ENCODE results near the gene SOX11. TPM values are rescaled to one million over a fixed set of nuclear protein-coding genes. Genes with fewer than 3 reads are reported as not detected.

Gene SOX11
- total RNA-seq, 2 donors from 2014 or later: not detected

DNA sequence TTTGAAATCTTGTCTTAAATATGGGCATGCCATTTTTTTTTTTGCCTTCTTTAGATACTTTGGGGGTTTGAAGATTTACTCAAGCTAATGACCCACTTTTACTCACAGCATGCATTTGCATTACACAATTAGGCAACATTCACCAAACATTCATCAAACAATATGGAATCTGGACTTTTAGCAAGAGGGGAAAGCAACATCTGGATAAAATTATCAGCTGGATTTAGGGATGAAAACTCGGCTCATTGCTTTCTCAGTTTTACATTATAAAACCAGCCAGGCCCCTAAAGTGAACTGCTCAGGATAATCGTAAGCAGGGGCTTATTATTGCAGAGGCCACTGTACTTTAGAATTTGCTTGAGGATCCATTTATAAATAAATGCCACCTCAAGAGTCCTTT is 44.7 kb downstream of the SOX11 start:
- Histone ChIP-seq H3K27me3 (replicated peaks; ENCODE audit: insufficient read depth) (no peaks in the 10 kb centered on the region), H3K27ac (no peak overlapping the region), H3K36me3 (no peaks in the 10 kb centered on the region), H3K4me3 (no peak overlapping the region), H3K9me3 (no peaks in the 10 kb centered on the region), H3K4me1 (ENCODE audit: control insufficient read depth in 1 of 2, low read depth in 2 of 2) (no peaks in the 10 kb centered on the region)
- TF ChIP-seq, protein P1, sequence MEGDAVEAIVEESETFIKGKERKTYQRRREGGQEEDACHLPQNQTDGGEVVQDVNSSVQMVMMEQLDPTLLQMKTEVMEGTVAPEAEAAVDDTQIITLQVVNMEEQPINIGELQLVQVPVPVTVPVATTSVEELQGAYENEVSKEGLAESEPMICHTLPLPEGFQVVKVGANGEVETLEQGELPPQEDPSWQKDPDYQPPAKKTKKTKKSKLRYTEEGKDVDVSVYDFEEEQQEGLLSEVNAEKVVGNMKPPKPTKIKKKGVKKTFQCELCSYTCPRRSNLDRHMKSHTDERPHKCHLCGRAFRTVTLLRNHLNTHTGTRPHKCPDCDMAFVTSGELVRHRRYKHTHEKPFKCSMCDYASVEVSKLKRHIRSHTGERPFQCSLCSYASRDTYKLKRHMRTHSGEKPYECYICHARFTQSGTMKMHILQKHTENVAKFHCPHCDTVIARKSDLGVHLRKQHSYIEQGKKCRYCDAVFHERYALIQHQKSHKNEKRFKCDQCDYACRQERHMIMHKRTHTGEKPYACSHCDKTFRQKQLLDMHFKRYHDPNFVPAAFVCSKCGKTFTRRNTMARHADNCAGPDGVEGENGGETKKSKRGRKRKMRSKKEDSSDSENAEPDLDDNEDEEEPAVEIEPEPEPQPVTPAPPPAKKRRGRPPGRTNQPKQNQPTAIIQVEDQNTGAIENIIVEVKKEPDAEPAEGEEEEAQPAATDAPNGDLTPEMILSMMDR (IDR thresholded peaks at IDR 0.05): no peak
- ATAC-seq (ENCODE audit: insufficient number of reproducible peaks, low FRiP score, low read depth): no peak
- no peak for DNase-seq (ENCODE audit: low spot score)

DNA sequence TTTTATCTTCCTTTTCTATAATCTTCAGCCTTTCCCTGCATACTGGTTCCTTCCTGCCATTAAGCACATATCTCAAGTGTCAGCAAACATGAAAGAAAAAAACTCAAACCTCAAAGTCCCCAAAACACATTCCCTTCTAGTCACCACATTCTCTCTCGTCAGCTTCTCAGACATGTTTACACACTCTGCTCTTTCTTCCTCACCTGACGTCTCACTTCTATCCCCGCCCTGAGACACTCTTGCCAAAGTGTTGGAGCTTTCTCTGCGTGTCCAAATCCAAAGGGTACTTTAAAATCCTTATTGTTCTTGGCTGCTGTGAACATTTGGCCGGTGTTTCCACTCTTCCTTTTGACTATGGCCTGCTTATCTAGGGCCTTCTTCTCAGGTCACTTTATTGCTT is 47.9 kb downstream of the SOX11 start:
- Histone ChIP-seq H3K4me3 (no peak overlapping the region), H3K27me3 (replicated peaks; ENCODE audit: insufficient read depth) (no peaks in the 10 kb centered on the region), H3K27ac (no peak overlapping the region), H3K36me3 (no peaks in the 10 kb centered on the region), H3K4me1 (ENCODE audit: control insufficient read depth in 1 of 2, low read depth in 2 of 2) (no peaks in the 10 kb centered on the region), H3K9me3 (no peaks in the 10 kb centered on the region)
- no peak for DNase-seq (ENCODE audit: low spot score)
- TF ChIP-seq, protein P1 (IDR thresholded peaks at IDR 0.05): no peak
- ATAC-seq (ENCODE audit: insufficient number of reproducible peaks, low FRiP score, low read depth): no peak

DNA sequence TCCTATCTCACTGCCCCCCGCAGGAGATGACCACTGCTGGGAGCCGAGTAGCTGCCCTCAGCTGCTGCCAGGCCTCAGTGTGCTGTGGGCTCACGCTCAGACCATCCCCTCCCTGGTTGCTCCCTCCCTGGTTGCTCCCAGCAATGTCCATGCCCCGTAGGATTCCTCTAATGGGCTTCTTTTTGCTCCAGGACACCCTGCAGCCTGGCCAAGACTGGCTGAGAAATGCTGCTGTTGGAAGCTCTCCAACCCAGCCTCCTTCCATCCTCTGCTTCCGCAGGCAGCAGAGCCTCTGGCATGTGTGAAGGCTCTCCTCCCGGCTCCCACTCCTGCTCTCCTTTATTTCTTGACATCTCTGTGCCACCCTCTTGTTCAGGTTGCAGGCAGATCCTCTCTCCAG is 48.6 kb downstream of the SOX11 start:
- Histone ChIP-seq H3K27ac (no peak overlapping the region), H3K27me3 (replicated peaks; ENCODE audit: insufficient read depth) (no peaks in the 10 kb centered on the region), H3K4me1 (ENCODE audit: control insufficient read depth in 1 of 2, low read depth in 2 of 2) (no peaks in the 10 kb centered on the region), H3K36me3 (no peaks in the 10 kb centered on the region), H3K4me3 (no peak overlapping the region), H3K9me3 (no peaks in the 10 kb centered on the region)
- TF ChIP-seq, protein P1 (IDR thresholded peaks at IDR 0.05): no peak
- no peak for DNase-seq (ENCODE audit: low spot score)
- ATAC-seq (ENCODE audit: insufficient number of reproducible peaks, low FRiP score, low read depth): no peak

DNA sequence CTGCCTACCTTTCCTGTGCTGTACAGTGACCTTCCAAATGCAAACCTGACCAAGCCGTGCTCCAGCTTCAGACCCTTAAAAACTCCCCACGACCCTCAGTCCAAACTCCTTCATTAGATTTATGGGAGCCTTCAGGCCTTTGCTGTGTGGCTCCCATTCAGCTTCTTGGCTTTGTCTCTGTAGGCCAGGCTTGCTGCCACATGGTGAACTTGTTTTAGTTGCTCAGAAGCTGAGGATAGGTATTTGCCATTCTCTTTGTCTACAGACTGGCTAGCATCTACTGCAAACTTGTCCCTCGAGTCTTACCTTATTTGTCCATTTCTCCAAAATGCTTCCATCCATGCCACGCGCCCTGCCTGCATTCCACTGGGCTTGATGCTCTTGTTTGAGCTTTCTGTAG is 49.1 kb downstream of the SOX11 start:
- no peak for DNase-seq (ENCODE audit: low spot score)
- Histone ChIP-seq H3K27me3 (replicated peaks; ENCODE audit: insufficient read depth) (no peaks in the 10 kb centered on the region), H3K9me3 (no peaks in the 10 kb centered on the region), H3K27ac (no peak overlapping the region), H3K4me3 (no peak overlapping the region), H3K4me1 (ENCODE audit: control insufficient read depth in 1 of 2, low read depth in 2 of 2) (no peaks in the 10 kb centered on the region), H3K36me3 (no peaks in the 10 kb centered on the region)
- ATAC-seq (ENCODE audit: insufficient number of reproducible peaks, low FRiP score, low read depth): no peak
- TF ChIP-seq, protein P1 (IDR thresholded peaks at IDR 0.05): no peak

DNA sequence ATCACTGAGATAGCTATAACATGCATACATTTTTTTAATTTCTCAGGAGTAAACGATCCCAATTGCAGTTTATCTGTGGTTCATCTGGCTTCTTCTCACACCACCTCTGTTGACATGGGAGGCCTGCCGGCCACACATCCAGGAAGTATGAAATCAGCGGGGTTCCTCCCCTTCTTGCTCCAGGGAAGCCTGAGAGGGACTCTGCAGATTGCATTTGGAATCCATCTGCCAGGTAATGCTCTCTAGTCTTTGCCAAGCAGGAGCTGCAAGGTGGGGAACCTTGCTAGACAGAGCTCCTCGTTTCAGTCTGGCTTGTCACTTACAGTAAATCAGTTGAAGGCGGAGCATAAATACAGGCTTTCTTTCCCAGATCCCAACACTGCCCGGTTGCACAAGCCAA is 49.9 kb downstream of the SOX11 start:
- Histone ChIP-seq H3K36me3 (no peaks in the 10 kb centered on the region), H3K9me3 (no peaks in the 10 kb centered on the region), H3K4me3 (no peak overlapping the region), H3K27ac (no peak overlapping the region), H3K4me1 (ENCODE audit: control insufficient read depth in 1 of 2, low read depth in 2 of 2) (no peaks in the 10 kb centered on the region), H3K27me3 (replicated peaks; ENCODE audit: insufficient read depth) (no peaks in the 10 kb centered on the region)
- TF ChIP-seq, protein P1 (IDR thresholded peaks at IDR 0.05): no peak
- DNase-seq (ENCODE audit: low spot score) (no peak), ATAC-seq (ENCODE audit: insufficient number of reproducible peaks, low FRiP score, low read depth) (no peak)
